ENCODE measurements around the gene FRYL.
"Not testable (repeated sequence)": the region's sequence is repeated elsewhere in the genome, so short reads cannot be mapped to it uniquely, and the experiment has no call there.

The FRYL gene

DNA sequence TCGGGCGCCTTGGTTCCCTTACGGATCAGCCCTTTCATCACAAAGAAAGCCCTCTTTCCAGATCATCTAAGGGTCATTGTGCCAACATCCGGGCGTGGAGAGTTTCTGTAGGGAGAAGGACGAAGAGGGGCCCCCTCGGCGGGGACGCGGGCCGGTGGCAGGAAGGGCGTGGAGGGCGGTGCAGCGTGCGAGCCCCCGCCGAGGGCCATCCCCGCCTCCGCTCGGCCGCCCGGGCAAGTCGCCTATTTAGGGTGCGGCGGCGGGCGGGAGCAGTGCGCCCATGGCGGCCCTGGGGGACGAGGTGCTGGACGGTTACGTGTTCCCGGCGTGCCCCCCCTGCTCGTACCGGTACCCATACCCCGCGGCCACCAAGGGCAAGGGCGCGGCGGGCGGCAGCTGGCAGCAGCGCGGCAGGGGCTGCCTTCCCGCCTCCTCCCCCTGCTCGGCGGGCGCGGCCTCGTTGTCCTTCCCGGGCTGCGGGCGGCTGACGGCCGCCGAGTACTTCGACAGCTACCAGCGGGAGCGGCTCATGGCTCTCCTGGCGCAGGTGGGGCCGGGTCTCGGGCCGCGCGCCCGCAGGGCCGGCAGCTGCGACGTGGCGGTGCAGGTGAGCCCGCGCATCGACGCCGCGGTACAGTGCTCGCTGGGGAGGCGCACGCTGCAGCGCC, 289.9 kb downstream of the FRYL start, which contains the start of gene ZAR1:
ZAR1 (plus strand) TSS at position 241 of the 668 bp plus-strand sequence; CDS start at position 281, 40 bp downstream.
- peak; percentile 58 for DNase-seq (ENCODE audit: low spot score)

DNA sequence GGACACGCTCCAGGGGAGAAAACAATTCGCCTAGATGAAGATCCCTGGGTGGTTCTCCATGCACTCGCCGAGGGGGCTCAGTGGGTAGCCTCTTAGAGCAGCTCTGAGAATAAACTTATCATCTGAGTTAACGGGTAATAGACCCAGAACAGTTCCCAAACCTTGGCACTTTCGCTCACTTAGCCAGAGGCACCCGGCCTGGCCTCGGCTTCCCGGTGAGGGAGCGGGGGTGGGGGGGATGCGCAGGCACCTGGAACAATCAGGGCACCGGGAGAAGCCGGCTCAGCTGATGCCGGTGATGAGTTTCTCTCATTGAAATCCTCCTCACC, 290.4 kb downstream of the FRYL start:
- no peak for DNase-seq (ENCODE audit: low spot score)

DNA sequence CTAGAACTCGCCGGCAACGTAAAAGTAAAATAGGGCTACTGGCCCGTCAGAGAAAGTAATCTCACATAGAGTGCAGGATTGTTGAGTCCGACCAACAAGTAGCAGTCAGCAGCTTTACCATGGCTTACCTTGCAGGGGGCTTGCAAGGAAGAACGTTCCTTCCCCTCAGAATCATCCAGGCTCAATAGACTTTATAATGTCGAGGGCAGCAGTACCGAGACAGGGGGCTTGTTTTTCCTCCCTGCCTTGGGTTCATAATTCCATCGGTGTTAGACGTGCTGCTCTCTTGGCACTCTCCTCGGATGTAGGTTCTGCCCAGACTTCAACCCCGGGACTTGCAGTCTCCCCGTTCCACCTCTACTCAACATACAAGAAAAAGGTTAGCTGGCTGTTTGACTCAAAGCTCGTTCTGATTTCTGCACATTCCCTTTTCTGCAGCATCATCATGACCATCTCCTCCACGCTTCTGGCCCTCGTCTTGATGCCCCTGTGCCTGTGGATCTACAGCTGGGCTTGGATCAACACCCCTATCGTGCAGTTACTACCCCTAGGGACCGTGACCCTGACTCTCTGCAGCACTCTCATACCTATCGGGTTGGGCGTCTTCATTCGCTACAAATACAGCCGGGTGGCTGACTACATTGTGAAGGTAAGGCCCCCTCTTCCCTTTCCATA, 295.4 kb downstream of the FRYL start:
- no peak for DNase-seq (ENCODE audit: low spot score)

DNA sequence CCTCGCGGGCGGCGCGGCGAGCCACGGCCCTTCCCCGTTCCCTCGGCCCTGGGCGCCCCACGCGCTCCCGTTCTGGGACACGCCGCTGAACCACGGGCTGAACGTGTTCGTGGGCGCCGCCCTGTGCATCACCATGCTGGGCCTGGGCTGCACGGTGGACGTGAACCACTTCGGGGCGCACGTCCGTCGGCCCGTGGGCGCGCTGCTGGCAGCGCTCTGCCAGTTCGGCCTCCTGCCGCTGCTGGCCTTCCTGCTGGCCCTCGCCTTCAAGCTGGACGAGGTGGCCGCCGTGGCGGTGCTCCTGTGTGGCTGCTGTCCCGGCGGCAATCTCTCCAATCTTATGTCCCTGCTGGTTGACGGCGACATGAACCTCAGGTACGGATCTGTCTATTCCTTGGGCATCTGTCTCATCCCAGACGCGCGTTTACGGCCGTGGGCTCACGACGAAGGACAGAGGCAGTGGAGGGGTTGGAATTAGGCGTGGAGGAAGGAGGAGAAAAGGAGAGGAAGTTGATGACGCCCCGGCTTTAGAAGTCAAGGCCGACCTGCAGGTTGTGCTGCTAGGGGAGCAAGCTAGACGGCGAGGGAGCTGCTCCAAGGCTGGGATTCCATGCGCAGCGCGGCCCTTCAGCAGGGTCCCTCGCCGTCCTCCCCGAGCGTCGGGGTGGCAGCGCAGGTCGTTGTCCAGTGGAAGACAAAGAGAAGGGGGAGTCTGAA, 296.1 kb downstream of the FRYL start:
- peak; percentile 58 for DNase-seq (ENCODE audit: low spot score)

DNA sequence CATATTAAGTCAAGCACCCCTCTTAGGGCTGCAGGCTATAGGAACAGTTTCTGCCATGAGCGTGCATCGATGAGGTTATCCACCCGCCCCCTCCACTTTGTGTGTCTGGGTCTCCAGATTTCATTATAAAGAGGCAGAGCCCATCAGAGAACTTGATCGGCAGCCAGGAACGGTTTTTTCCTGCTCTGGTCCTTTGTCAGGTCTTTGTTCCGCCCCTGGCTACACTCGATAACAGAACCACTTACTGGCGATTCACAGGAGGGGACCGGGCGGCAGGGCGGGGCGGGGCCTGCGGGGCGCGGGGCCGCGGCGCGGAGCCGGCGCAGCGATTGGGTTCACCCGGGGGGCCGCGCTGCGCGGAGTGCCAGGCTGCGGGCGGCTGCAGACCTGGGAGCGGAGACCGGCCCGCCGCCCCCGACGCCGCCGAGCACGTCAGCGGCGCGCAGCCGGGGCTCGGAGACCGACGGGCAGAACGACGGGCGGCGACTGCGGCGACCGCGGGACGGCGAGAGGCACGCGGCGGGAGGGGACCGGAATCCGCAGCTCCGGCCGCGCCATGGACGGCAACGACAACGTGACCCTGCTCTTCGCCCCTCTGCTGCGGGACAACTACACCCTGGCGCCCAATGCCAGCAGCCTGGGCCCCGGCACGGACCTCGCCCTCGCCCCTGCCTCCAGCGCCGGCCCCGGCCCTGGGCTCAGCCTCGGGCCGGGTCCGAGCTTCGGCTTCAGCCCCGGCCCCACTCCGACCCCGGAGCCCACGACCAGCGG, 296.9 kb downstream of the FRYL start, which contains the start of gene SLC10A4:
SLC10A4 (plus strand) TSS at position 338 of the 771 bp plus-strand sequence; CDS start at position 557, 219 bp downstream.
- peak; percentile 76 for DNase-seq (ENCODE audit: low spot score)

DNA sequence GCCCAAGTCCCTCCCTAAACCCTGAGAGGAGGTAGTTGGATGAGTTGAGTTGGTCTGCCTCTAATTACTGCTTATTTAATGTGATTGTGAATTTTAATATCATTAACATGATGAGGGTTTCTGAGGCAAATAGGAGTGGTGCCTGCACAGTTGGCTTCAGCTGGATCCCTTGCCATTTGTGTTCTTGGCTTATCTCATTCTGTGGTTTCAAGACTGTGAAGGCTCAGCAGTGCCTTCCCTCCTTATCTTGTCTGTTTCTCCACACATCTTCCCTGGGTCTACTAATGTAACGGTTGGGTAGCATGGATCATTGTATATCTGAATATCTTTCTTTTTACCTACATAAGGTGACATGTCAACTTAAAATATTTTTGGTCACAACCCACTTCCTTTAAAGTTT, 298.5 kb downstream of the FRYL start:
- no peak for DNase-seq (ENCODE audit: low spot score)

DNA sequence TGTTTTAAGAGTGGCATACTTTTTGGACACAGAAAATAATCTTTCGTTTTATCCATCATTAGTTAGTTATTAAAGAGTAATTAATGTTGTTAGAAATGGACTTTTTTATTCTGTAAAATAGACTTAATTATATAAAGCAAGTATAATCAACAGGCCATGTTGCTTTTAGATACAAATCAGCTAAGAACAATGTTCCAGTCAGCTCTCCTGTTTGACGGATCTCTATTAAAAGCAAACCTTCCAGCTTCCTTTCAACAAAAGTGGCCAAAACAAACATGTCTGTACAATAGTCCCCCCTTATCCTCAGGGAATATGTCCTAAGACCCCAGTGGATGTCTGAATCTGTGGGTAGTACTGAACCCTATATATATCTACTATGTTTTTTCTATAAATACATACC, 301.8 kb downstream of the FRYL start:
- no peak for DNase-seq (ENCODE audit: low spot score)

DNA sequence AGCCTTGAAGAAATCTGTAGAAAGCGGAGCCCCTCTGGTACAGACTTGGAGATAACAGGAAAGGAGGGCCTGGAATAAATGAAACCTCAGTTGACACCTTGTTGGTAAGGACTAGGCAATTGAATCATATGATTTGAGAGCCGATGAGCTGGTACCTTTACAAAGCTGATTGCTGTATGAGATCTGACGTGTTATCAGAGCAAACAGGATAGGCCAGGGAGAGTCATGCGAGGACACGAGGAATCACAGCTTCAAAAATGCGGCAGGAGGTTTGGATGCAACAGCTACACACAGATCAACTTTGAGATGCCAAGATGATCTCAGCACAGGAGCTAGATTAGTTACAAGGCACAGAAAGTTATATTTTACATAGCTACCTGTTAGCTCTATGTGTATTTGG, 304.3 kb downstream of the FRYL start:
- no peak for DNase-seq (ENCODE audit: low spot score)

DNA sequence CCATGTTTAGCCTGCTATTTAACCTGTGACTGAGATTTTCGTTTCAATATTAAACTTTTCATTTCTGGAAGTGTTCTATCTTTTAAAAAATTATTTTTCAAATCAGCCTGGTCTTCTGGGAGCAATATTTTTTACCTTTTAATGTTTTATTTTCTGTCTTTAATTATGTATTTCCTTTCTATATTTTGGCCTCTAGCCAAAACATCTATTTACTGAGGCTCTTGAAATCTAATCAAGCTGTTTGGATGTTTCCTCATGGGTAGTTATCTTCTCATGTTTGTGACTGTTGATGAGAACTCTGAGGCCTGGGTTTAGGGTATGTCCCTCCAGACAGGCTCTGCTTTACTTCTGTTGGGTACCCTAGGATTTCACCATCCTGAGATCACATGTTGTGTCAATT, 307.3 kb downstream of the FRYL start:
- DNase-seq (ENCODE audit: low spot score) = no peak

DNA sequence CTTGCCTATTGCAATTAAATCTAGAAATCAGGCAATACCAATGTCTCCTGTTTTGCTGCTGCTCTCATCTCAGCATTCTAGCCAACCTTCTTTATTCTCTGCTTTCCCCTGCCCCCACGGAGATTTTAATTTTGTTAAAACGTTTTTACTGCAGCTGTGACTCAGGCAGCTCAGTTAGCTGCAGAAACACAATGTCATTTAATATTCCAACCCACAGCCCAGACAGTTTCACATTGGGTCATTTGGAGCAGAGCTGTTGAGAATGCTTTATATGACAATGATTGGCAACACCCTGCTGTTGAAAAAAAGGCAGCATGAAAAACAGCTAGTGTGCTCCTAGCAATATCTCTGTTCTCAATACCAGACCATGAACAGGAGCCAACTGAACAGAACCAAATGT, 309.5 kb downstream of the FRYL start:
- DNase-seq (ENCODE audit: low spot score) = no peak

DNA sequence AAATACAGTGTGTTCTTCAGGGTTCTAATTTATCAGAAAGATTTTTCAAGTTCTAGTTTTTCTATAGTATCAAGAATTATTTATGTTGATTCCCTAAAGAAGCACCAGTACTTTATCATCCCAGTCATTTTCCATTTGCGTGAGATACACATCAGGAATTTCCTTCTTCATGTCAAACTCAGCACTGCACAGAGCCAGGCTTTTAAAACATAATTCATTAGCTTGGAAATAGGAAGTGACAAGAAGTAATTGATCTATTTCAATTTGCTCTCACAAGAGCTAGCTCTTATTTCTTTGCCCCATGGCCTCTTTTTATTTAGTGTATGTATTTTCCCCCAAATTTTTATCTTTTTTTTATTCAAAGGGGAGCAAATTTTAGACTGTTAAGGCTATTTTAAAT, 309.9 kb downstream of the FRYL start:
- no peak for DNase-seq (ENCODE audit: low spot score)

DNA sequence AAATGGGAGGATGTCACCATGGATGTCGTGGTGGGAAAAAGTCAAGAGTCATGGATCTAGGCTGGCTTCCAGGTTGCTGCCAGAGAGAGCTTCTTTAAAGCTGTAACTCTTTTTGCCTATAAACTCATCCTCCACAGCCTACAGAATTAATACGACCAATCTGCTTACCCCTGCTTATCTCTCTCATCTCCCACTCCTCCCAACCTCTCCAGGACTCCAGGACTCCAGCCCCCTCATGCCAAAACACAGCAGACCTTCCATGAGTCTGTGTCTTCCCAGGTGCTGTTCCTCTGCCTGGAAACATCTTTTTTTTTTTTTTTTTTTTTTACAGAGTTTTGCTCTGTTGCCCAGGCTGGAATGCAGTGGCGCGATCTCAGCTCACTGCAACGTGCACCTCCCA, 312.2 kb downstream of the FRYL start:
- DNase-seq (ENCODE audit: low spot score) = no peak

DNA sequence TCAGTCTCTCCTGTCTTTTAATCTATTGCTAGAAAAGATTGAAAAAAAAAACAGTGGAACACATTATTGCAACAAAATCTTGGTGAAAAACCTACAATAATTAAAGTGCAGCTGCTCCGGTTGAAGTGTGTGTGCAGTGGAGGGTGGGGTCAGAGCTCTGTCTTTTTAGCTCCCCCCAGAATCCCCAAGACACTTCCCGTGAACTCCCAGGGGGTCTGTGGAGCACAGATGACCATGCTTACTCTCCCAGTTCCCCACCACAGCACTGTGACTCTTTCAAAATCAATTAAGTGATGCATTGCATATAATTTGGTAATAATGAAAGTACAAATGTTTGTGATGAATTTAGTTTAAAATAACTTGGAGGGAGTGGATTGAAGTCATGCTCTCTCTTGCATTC, 312.6 kb downstream of the FRYL start:
- no peak for DNase-seq (ENCODE audit: low spot score)

DNA sequence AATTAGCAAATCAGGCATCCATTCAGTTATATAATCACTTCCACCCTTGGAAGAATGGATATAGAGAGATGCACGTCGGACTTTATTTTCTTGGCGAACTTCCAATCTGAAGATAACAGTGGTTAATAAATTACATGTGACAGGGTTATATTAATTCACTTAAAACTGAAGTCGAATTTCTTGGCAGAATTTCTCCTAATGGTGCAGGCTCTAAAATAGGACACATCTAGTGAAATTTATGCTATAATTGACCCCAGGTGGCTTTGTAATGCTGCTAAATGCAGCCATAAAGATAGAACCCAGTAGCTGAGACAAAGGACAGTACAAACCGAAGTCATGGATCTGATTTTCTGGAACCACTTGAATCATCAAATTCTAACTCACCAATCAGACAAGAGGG, 317.7 kb downstream of the FRYL start:
- no peak for DNase-seq (ENCODE audit: low spot score)

DNA sequence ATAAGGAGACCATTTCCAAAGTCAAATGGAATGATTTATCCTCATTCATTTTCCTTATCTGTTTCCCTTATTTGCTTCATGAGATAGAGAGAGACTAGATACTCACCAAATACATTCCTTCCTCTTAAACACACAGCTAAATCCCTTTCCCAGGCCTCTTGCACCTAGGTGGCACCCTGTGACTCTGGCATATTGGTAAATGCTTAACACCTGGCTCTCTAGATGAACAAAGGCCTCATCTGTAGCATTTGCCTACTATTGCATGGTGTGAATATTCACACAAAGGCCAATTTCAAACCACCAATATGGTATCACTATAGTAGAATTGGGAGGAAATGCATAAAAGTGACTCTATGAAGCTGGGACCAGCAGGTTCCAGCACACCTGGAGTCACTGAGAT, 319.1 kb downstream of the FRYL start:
- no peak for DNase-seq (ENCODE audit: low spot score)

DNA sequence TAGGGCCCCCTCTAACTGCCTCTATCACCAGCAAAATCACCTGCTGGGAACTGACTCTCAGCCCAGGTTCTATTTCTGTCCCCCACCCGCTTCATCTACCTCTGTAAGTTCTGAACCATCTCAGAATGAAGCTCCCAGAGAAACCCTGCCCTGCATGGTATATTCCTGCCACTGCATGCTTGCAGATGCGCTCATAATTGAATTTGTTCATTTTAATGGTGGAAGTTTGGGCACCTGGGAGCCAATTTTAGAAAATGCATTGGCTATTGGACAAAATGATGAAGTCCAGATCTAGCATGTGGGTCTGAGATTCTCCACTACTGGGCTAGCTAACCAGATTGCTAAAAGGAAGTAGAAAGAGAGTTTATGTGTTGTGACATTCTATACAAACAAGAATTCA, 325.5 kb downstream of the FRYL start:
- no peak for DNase-seq (ENCODE audit: low spot score)

DNA sequence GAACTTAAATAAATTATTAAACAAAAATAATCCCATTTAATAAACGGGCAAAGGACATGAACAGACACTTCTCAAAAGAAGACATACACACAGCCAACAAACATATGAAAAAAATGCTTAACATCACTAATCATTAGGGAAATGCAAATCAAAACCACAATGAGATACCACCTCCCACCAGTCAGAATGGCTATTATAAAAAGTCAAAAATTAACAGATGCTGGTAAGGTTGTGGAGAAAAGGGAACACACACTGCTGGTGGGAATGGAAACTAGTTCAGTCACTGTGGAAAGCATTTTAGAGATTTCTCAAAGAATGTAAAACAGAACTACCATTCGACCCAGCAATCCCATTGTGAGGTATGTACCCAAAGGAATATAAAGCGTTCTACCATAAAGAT, 328.4 kb downstream of the FRYL start:
- DNase-seq (ENCODE audit: low spot score) = not testable (repeated sequence)

DNA sequence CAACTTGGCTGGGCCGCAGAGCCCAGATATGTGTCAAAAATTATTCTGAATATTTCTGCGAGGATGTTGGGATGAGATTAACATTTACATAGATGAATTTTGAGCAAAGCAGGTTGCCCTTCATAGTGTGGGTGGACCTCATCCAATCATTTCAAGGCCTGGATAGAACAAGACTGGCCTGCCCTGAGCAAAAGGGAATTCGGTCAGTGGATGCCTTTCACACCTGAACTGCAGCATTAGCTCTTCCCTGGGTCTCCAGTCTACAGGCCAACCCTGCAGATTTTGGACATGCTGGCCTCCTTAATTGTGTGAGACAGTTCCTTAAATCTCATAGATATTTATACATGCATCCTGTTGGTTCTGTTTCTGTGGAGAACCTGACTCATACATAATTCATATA, 329.3 kb downstream of the FRYL start:
- no peak for DNase-seq (ENCODE audit: low spot score)

DNA sequence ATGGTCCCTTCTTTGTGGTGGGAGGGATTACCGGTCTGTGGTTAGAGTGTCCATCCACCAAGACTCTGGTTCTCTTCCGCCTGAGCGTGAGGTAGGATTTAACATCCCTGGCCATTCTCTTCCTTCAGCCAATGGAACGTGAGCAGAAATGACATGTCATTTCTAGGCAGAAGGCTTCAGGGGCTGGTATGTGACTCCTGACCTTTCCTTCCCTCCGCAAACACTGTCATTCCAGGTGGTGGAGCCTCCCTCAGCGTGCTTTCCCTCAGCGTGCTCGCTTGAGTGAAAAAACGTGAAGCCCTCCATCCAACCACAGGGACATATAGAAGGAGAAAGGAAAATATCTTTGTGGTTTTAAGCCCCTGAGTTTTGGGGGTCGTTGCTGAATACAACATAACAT, 330.9 kb downstream of the FRYL start:
- no peak for DNase-seq (ENCODE audit: low spot score)

All from ecto neural progenitor cell (in vitro differentiated cells).